IMR-90 (cell line): Measurements from ENCODE around the gene MYDGF. TPM values are rescaled to one million over a fixed set of nuclear protein-coding genes. Genes with fewer than 3 reads are reported as not detected.

Experiments
- ATAC-seq: fragments of 200-7000 bp; cut with Tn5 transposase; 2 replicates; pipeline ENCODE4 v1.9.1; 2020; ENCODE audit warnings: low read depth, mild to moderate bottlenecking, moderate library complexity
- BruUV-seq: library from RNA; stranded (reverse); fragments of 400-500 nt; replicated peaks from 2 replicates; lab custom pipeline; 2021; lab: Mats Ljungman, UMichigan
- CTCF ChIA-PET: fragments of 300-600 bp; formaldehyde crosslinking; extraction: SDS; loops from one replicate; lab custom pipeline; 2021; ENCODE audit warnings: antibody characterized with exemption; lab: Yijun Ruan, JAX
- POLR2A ChIA-PET: fragments of 300-600 bp; sonication (Branson Sonifier 250); formaldehyde crosslinking; loops from one replicate; lab custom pipeline; 2022; ENCODE audit warnings: antibody characterized with exemption; ENCODE audit not compliant: unreplicated experiment; lab: Charles Lee
- DNase-seq: peaks from one replicate; pipeline ENCODE4 v3.0.0; 2013
- H2AFZ ChIP-seq: replicated peaks from 2 replicates; pipeline ENCODE3; 2013; ENCODE audit warnings: low read length, mild to moderate bottlenecking; ENCODE audit not compliant: poor library complexity
- H2AK5ac ChIP-seq: 2 replicates; pipeline ENCODE4 v1.6.1; 2013; ENCODE audit warnings: low read depth, low read length, inconsistent platforms
- H2AK9ac ChIP-seq: replicated peaks from 2 replicates; pipeline ENCODE3; 2013; ENCODE audit warnings: mild to moderate bottlenecking, low read depth, low read length, moderate library complexity; ENCODE audit not compliant: poor library complexity
- H2BK120ac ChIP-seq: 2 replicates; pipeline ENCODE4 v1.6.1; 2013; ENCODE audit warnings: low read depth, low read length, inconsistent platforms
- H2BK15ac ChIP-seq: 3 replicates; pipeline ENCODE4 v1.6.1; 2013; ENCODE audit warnings: low read depth, low read length, inconsistent platforms
- H2BK20ac ChIP-seq: 2 replicates; pipeline ENCODE4 v1.6.1; 2013; ENCODE audit warnings: low read depth, mild to moderate bottlenecking, inconsistent platforms, low read length, moderate library complexity
- H2BK5ac ChIP-seq: 2 replicates; pipeline ENCODE4 v1.6.1; 2013; ENCODE audit warnings: mild to moderate bottlenecking, low read depth, low read length, inconsistent platforms; ENCODE audit not compliant: poor library complexity, severe bottlenecking
- H3K14ac ChIP-seq: replicated peaks from 2 replicates; pipeline ENCODE4 v1.6.1; 2013; ENCODE audit warnings: low read depth, low read length, inconsistent platforms
- H3K18ac ChIP-seq: 2 replicates; pipeline ENCODE4 v1.6.1; 2013; ENCODE audit warnings: low read depth, low read length, control low read depth
- H3K23ac ChIP-seq: 2 replicates; pipeline ENCODE4 v1.6.1; 2013; ENCODE audit warnings: low read depth, low read length, inconsistent platforms
- H3K27ac ChIP-seq: 2 replicates; pipeline ENCODE4 v1.5.1; 2013; ENCODE audit warnings: mild to moderate bottlenecking, control low read depth, low read length; ENCODE audit not compliant: insufficient read depth
- H3K27me3 ChIP-seq: 2 replicates; pipeline ENCODE4 v1.6.1; 2013; ENCODE audit warnings: low read length; ENCODE audit not compliant: control insufficient read depth, insufficient read depth
- H3K36me3 ChIP-seq: 2 replicates; pipeline ENCODE4 v1.6.1; 2013; ENCODE audit warnings: low read length, mixed read lengths; ENCODE audit not compliant: control insufficient read depth, insufficient read depth
- H3K4ac ChIP-seq: 2 replicates; pipeline ENCODE4 v1.6.1; 2013; ENCODE audit warnings: low read depth, low read length, inconsistent platforms
- H3K4me1 ChIP-seq: 2 replicates; pipeline ENCODE4 v1.6.1; 2013; ENCODE audit warnings: low read length, mixed read lengths; ENCODE audit not compliant: control insufficient read depth, insufficient read depth
- H3K4me2 ChIP-seq: 2 replicates; pipeline ENCODE4 v1.6.1; 2013; ENCODE audit warnings: low read depth, mild to moderate bottlenecking, control low read depth, low read length, moderate library complexity
- H3K4me3 ChIP-seq: 2 replicates; pipeline ENCODE4 v1.5.1; 2013; ENCODE audit warnings: low read depth, mild to moderate bottlenecking, control low read depth, low read length, moderate library complexity; ENCODE audit not compliant: insufficient read depth
- H3K56ac ChIP-seq: 2 replicates; pipeline ENCODE4 v1.6.1; 2013; ENCODE audit warnings: low read length, inconsistent platforms; ENCODE audit not compliant: insufficient read depth; ENCODE audit errors: extremely low read depth
- H3K79me1 ChIP-seq, 2 experiments: 2 replicates each; pipeline ENCODE4 v1.6.1; 2013; ENCODE audit warnings: low read length in 2 of 2, inconsistent platforms in 1 of 2, low read depth in 1 of 2
- H3K9ac ChIP-seq: 2 replicates; pipeline ENCODE4 v1.6.1; 2013; ENCODE audit warnings: low read depth, low read length, control low read depth
- H3K9me1 ChIP-seq: 2 replicates; pipeline ENCODE4 v1.6.1; 2013; ENCODE audit warnings: low read length, inconsistent platforms; ENCODE audit not compliant: insufficient read depth
- H3K9me3 ChIP-seq: 2 replicates; pipeline ENCODE4 v1.6.1; 2013; ENCODE audit warnings: low read length; ENCODE audit not compliant: control insufficient read depth, insufficient read depth
- H4K20me1 ChIP-seq: 2 replicates; pipeline ENCODE4 v1.6.1; 2013; ENCODE audit warnings: low read length, inconsistent platforms; ENCODE audit not compliant: insufficient read depth
- H4K5ac ChIP-seq: 2 replicates; pipeline ENCODE4 v1.6.1; 2013; ENCODE audit warnings: mild to moderate bottlenecking, low read depth, low read length, control low read depth
- H4K8ac ChIP-seq, 2 experiments: 2 replicates each; pipeline ENCODE4 v1.6.1; 2013; ENCODE audit warnings: low read depth in 2 of 2, low read length in 2 of 2, control low read depth in 1 of 2, inconsistent platforms in 1 of 2
- H4K91ac ChIP-seq: 2 replicates; pipeline ENCODE4 v1.6.1; 2013; ENCODE audit warnings: low read depth, low read length, inconsistent platforms; ENCODE audit not compliant: insufficient read depth
- CHD1 ChIP-seq: IDR thresholded peaks from 2 replicates; pipeline ENCODE4 v1.6.1; 2012; ENCODE audit warnings: low read depth, low read length, improper control_type of control experiment
- FOS ChIP-seq: fragments of 150-350 bp; IDR thresholded peaks from 2 replicates; pipeline ENCODE4 v1.6.1; 2016; ENCODE audit warnings: low read depth, low read length
- MXI1 ChIP-seq: IDR thresholded peaks from 2 replicates; pipeline ENCODE4 v1.6.1; 2012; ENCODE audit warnings: low read depth, mild to moderate bottlenecking, low read length, moderate library complexity, borderline replicate concordance
- SMC3 ChIP-seq: fragments of 150-350 bp; IDR thresholded peaks from 2 replicates; pipeline ENCODE4 v1.6.1; 2016; ENCODE audit warnings: low read depth, mild to moderate bottlenecking, antibody characterized with exemption, low read length, moderate library complexity
- WGBS, 2 experiments: methylation state at CpG; one replicate each; pipeline versions ENCODE4 v1.1.5 to v1.1.7; 2013; ENCODE audit warnings: missing lambda C conversion rate in 2 of 2; ENCODE audit not compliant: insufficient read length in 1 of 2; ENCODE audit errors: extremely low coverage in 2 of 2; 5-methylcytosine and 5-hydroxymethylcytosine counted together
- dilution Hi-C: fragments of 300-500 bp; cut with HindIII; formaldehyde crosslinking; loops from one replicate; pipeline ENCODE4 v1.14.3; 2018; ENCODE audit warnings: low sequenced_read_pairs; ENCODE audit not compliant: unreplicated experiment
- in situ Hi-C: fragments of 300-500 bp; cut with MboI; formaldehyde crosslinking; loops from 3 replicates; pipeline ENCODE4 v1.14.3; 2019; ENCODE audit warnings: low sequenced_read_pairs, inconsistent platforms, mixed read lengths
- intact Hi-C: fragments of 100-400 bp; cut with micrococcal nuclease; formaldehyde crosslinking; loops from 2 replicates; pipeline ENCODE4 v1.10.0; 2022
- polyA plus RNA-seq, 3 experiments: library from polyadenylated mRNA; depleted of rRNA; stranded (reverse); fragments of >200 nt; gene quantifications; 2 replicates each; pipeline ENCODE4 v1.2.3, GENCODE V29; 2012; ENCODE audit warnings: low replicate concordance in 1 of 3
- total RNA-seq: library from RNA; depleted of rRNA; stranded (reverse); fragments of >200 nt; gene quantifications from 2 replicates; pipeline ENCODE4 v1.2.3, GENCODE V29; 2012

MYDGF gene
- total and polyA plus RNA-seq, 2 of the 4 experiments (the other 2 are of a cell fraction) = 203 to 310 TPM

DNA sequence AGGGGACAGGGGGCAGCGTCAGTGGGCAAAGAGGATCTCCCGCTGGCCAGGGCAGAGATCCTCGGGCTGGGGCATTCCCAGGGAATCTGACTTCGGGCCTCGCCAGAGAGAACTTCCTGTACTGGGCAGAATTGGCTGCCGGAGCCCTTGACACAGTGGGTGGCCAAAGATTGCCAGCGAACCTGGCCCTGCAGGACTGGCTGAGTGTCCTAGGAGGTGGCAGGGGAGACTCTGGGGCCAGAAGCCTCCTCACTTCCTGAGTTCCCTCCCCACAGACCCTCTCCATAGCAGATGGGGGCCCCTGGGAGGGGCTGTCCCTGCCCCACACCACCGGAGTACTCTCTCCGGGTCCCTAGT is 34.2 kb upstream of the MYDGF start:
- Histone ChIP-seq H3K14ac (no peak overlapping the region), H2BK15ac (no peak overlapping the region), H2AK5ac (no peak overlapping the region), H3K4me1 (peaks cover 3% of the 10 kb centered on the region), H4K5ac (no peak overlapping the region), H2BK5ac (no peak overlapping the region), H4K8ac (no peak overlapping the region), H2AFZ (no peak overlapping the region), H3K27ac (no peak overlapping the region), H3K9ac (no peak overlapping the region), H4K20me1 (no peaks in the 10 kb centered on the region; the same call in 1 of the 2 replicates), H3K18ac (no peak overlapping the region), H3K9me3 (no peaks in the 10 kb centered on the region), H3K23ac (no peak overlapping the region), H2BK20ac (no peak overlapping the region), H3K4ac (no peak overlapping the region), H3K79me1 (peaks cover 22 to 37% of the 10 kb centered on the region in 2 experiments), H3K9me1 (peaks cover under 1% of the 10 kb centered on the region; the same call in 1 of the 2 replicates), H3K27me3 (no peaks in the 10 kb centered on the region), H3K4me3 (no peak overlapping the region), H3K36me3 (peaks cover 57% of the 10 kb centered on the region), H4K91ac (no peak overlapping the region), H3K4me2 (no peak overlapping the region), H3K56ac (no peak overlapping the region), H2BK120ac (no peak overlapping the region), H2AK9ac (no peak overlapping the region)
- no peak for ATAC-seq
- ChIA-PET CTCF (no interaction called here), POLR2A (no interaction called here)
- TF ChIP-seq MXI1 (no peak), SMC3 (no peak), FOS (no peak), CHD1 (no peak)
- dilution Hi-C loops = no loop called here
- in situ Hi-C loops = no loop called here
- BruUV-seq = no TSS peak
- intact Hi-C loops = no loop called here
- 80% methylated on average over 2 of the region's 9 CpGs; no CpG with 5 or more reads in 1 of the 2 experiments for whole genome bisulfite sequencing, 2 experiments
- DNase-seq = no peak
